NCI-H345 treated with DMSO at 0.1 percent for 48 hours (cell line): Measurements from ENCODE around the gene SLC39A9.
"Not testable (repeated sequence)": the region's sequence is repeated elsewhere in the genome, so short reads cannot be mapped to it uniquely, and the experiment has no call there.

Source experiments
- DNase-seq: peaks from one replicate; lab custom pipeline; 2025; ENCODE audit not compliant: unreplicated experiment; lab: John Stamatoyannopoulos, UW

The SLC39A9 gene

DNA sequence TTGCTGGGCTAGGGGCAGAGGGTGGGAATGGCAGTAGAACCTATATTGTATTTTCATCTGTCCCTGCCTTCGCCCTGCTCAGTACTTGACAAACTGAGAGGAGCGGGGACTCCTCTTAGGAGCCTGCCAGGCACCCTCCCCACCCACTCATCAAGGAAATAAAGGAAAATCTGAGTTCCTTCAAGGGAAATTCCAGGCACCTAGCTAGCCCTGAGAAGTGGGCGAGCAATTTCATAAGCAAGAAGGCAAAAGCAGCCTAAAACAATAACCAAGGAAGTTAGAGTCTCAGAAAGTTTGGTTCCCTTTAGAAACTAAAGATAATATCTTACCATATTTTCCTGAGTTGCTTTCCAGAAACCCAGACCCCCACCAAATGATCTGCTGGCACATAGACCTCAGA is 75.5 kb downstream of the SLC39A9 start:
- no peak for DNase-seq

GRCh38 chr14:69475194-69475818 is 76.8 kb downstream of the SLC39A9 start:
- DNase-seq: peak; percentile 11

GRCh38 chr14:69476824-69477450 is 78.4 kb downstream of the SLC39A9 start:
- DNase-seq: not testable (repeated sequence)

DNA sequence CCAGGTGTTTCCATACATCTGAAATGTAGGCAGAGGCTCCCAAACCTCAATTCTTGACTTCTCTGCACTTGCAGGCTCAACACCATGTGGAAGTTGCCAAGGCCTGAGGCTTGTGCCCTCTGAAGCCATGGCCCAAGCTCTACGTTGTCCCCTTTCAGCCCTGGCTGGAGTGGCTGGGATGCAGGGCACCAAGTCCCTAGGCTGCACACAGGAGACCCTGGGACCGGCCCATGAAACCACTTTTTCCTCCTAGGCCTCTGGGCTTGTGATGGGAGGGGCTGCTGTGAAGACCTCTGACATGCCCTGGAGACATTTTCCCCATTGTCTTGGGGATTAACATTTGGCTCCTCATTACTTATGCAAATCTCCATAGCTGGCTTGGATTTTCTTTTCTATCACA is 79.6 kb downstream of the SLC39A9 start:
- not testable (repeated sequence) for DNase-seq

DNA sequence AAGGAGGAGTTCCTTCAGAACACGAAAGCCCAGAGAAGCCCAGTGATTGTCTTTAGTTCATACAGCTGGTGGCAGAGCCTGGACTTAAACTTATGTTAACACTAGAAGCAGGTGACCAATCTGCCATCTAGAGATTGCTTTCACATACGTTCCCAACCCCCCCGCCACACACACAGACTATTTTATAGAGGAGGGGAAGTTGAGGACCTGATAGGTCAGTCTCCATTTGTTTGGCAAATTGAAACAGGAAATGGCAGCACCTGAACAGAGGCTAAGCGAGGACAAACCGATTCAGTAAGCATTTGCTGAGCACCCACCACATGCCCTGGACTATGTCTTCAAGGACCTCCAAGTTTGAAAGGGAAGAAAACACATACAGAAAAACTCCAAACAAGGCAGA is 81.2 kb downstream of the SLC39A9 start:
- no peak for DNase-seq

GRCh38 chr14:69480136-69480535 is 81.6 kb downstream of the SLC39A9 start:
- no peak for DNase-seq

- DNase-seq: no peak
These were observed 83.5 kb downstream of the SLC39A9 start for GRCh38 chr14:69481815-69482568.

DNA sequence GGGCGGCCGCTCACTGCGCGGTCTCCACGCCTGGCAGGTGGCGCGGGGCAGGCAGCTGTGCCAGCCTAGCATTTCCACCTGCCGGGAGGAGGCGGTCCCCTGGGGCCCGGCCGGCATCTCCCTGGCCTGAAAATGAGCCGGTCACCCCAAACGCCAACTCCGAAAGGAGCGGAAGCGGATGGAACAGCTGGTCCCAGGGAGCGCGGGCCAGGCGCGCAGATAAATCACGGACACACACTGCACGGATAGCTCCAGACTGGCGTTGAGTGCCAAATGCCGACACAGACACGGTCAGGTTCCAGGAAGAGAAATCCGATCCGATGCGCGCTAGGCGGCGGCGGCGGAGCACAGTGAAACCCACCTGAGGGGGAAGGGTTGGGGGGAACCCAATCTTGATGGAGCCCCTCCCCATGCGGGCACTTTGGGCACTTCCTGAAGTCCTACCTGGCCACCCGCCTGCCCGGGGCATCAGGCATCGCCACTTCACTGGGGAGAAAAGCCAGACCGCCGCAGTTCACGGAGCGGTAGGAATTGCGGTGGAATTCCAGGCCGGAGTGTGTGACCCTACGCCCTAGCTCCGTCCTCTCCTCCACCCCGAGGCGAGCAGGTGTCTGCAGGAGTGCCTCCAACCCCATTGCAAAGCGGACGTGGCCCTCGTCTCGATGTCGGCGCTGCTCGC is 85.4 kb downstream of the SLC39A9 start:
- DNase-seq: no peak

DNA sequence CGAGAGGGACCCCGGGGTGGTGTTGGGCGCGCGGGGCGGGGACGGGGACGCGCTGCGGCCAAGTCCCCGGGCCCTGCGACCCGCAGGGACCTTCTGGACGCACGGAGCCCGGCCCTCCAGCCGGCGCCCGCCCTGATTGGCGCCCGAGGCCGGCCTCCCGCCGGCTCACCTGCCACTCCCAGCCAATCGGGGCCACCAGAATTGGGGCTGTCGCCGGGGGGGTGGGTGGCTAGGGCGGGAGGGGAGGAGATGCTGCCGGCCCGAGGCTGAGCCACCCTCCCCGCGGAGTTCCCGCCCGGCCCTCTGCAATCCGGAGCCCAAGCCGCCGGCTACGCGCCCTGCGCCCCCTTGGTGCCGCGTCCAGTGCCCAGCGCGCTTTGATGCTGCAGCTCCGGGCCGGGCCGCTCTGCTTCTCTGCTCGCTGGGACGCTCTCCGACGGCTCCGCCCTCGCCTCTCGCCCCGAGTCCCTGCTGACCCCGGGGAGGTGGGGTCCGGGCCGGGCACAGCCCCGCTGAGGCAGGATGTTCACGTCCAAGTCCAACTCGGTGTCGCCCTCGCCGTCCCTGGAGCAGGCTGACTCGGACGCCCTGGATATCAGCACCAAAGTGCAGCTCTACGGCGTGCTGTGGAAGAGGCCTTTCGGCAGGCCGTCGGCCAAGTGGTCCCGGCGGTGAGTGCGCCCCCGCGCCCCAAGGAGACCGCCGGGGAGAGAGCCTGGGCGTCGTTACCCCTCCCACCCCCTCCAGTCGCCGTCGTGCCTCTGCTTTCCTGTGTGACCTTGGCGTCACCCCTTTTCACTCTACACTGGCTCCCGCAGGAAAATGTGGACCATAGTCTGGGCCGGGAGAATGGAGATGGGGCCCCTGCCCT is 86.2 kb downstream of the SLC39A9 start, which contains the start of gene PLEKHD1:
Gene PLEKHD1 (plus strand): TSS at position 285 of the 871 bp plus-strand sequence. CDS start 238 bp downstream, at position 523.
- no peak for DNase-seq

- DNase-seq: no peak
These were observed 86.8 kb downstream of the SLC39A9 start for GRCh38 chr14:69485315-69485660.

GRCh38 chr14:69485701-69486100 is 87.2 kb downstream of the SLC39A9 start:
- no peak for DNase-seq

- DNase-seq: no peak
These were observed 88.7 kb downstream of the SLC39A9 start for GRCh38 chr14:69487226-69487625.

DNA sequence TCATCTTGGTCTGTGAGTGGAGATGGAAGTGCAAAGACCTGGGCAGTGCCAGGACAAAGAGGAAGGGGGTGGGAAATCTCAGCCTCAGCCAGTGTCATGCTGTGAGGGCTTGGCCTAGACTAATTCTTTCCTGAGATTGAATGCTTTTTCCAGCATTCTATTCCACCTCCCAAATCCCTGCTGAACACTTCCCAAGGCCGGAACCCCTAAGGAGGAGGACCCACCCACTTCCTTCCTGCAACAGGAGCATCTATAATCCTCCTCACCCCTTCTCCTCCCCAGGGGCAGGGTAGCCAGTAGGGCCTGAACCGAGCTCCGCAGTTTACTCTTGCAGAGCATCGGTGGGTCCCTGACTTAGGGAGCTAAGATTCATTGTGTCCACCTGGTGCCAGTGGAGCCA is 89.3 kb downstream of the SLC39A9 start:
- no peak for DNase-seq

GRCh38 chr14:69489495-69489894 is 91.0 kb downstream of the SLC39A9 start:
- no peak for DNase-seq

- DNase-seq: no peak
These were observed 91.9 kb downstream of the SLC39A9 start for GRCh38 chr14:69490219-69490918.

DNA sequence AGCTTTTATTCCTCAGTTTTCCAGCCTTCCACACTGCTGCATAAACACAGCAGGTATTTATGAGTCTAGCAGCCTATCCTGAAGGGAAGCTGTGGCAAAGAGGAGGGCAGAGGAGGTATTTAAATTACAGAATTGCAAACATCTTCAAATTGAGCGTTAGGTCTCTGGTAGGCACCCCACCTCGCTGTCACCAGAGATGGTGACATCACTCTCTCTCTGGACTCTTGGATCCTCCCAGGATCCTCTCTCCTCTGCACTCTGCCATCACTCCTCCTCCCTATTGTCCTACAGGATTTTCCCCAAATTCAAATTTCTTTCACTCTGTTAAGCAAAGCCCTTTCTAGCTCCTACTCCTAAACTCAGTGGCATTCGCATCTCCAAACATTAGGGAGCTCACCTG is 92.7 kb downstream of the SLC39A9 start:
- DNase-seq: no peak

DNA sequence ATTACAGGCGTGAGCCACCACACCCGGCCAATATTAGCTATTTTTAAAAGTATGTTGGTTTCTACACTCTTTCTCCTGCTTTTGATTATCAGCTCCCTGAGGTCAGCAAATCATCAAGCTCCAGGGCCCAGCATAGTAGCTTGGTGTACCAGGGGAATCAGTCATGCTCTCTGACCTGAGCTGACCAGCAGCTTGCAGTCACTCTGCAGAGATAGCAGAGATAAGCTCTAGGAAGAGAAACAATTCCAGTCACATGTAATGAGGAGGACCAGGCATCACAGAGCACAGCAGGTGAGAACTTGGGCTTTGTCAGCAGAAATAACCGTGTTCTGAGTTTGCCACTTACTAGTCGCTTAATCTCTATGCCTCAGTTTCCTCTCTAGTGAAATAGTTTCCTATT is 94.5 kb downstream of the SLC39A9 start:
- DNase-seq: no peak

DNA sequence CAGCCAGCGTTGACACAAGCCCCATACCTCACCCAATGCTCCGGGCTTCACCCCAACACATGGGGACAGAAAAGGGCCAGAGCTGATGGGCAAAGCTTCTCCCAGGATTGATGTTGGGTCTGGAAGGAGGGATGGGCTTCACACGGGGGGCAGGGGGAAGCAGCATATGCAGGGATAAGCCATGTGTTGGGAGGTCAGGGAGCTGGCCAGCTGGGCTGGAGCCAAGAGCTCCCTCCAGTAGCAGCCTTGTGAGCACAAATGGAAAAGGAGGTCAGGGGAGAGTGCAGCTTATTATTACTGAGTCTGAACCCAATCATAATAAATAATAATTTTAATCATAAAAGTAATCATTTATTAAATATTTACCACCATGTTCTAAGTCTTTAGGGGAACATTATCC is 95.3 kb downstream of the SLC39A9 start:
- DNase-seq: no peak

DNA sequence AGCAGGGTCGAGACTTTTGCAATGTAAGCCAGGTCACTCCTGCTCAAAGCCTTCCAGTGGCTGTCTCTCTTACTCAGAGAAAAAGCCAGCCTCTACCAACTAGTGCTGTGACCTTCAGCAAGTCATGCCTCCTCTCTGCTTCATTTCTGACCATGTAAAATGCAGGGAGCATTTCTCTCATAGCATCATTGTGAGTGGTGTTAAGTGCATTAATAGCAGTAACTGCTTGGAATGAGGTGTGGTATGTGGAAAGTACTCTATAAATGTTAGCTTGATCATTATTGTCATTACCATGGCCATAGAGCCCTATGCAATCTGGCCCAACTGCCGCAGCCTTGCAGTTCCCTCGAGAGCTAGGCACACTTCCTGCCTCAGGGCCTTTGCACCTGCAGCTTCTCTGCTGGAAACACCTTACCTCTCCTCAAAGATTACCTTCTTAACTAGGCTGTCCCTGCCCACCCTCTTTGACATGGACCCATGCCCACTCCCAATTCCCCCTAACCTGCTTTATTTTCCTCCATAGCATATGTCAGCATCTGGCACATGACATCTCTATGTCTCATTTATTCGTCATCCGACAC is 96.9 kb downstream of the SLC39A9 start:
- DNase-seq: no peak

GRCh38 chr14:69497866-69498265 is 99.4 kb downstream of the SLC39A9 start:
- DNase-seq: not testable (repeated sequence)
